Choroid plexus epithelial cell (primary cell): ENCODE results near the gene ARHGAP24.

ENCODE experiments used
- DNase-seq: peaks from one replicate; pipeline ENCODE4 v3.0.0-alpha.2; 2010; ENCODE audit warnings: low read depth
- H3K4me3 ChIP-seq: 2 replicates; pipeline ENCODE4 v1.5.1; 2011; ENCODE audit warnings: low read depth, mild to moderate bottlenecking, control low read depth, low read length, moderate library complexity
- CTCF ChIP-seq: conservative IDR thresholded peaks from 2 replicates; pipeline ENCODE4 v1.5.1; 2011; ENCODE audit warnings: low read depth, mild to moderate bottlenecking, control low read depth, inconsistent platforms, low read length, moderate library complexity

Gene ARHGAP24

GRCh38 chr4:85774489-85774888 is 299.5 kb downstream of the ARHGAP24 start:
- TF ChIP-seq CTCF = no peak
- no peak for DNase-seq
- H3K4me3 ChIP-seq = no peak overlapping the region

GRCh38 chr4:85776096-85776495 is 301.1 kb downstream of the ARHGAP24 start:
- no peak overlapping the region for H3K4me3 ChIP-seq
- TF ChIP-seq CTCF = no peak
- DNase-seq = peak; percentile 76

- no peak for TF ChIP-seq CTCF
- H3K4me3 ChIP-seq = no peak overlapping the region
- DNase-seq = no peak
These were observed 301.6 kb downstream of the ARHGAP24 start for GRCh38 chr4:85776579-85776978.

GRCh38 chr4:85777908-85778631 is 303.1 kb downstream of the ARHGAP24 start:
- DNase-seq = no peak
- H3K4me3 ChIP-seq = peak overlapping the region; percentile 52
- TF ChIP-seq CTCF = no peak

- peak; percentile 62 for DNase-seq
- TF ChIP-seq CTCF = no peak
- peak overlapping the region; percentile 52 for H3K4me3 ChIP-seq
These were observed 303.7 kb downstream of the ARHGAP24 start for GRCh38 chr4:85778632-85779131.

- peak; percentile 82 for DNase-seq
- TF ChIP-seq CTCF = no peak
- peak overlapping the region; percentile 52 for H3K4me3 ChIP-seq
These were observed 304.2 kb downstream of the ARHGAP24 start for GRCh38 chr4:85779165-85779564.

GRCh38 chr4:85780664-85781063 is 305.7 kb downstream of the ARHGAP24 start:
- TF ChIP-seq CTCF = no peak
- peak; percentile 75 for DNase-seq
- H3K4me3 ChIP-seq = peak overlapping the region; percentile 20
